ENCODE measurements around the gene CAMKK1.

CAMKK1 gene

DNA sequence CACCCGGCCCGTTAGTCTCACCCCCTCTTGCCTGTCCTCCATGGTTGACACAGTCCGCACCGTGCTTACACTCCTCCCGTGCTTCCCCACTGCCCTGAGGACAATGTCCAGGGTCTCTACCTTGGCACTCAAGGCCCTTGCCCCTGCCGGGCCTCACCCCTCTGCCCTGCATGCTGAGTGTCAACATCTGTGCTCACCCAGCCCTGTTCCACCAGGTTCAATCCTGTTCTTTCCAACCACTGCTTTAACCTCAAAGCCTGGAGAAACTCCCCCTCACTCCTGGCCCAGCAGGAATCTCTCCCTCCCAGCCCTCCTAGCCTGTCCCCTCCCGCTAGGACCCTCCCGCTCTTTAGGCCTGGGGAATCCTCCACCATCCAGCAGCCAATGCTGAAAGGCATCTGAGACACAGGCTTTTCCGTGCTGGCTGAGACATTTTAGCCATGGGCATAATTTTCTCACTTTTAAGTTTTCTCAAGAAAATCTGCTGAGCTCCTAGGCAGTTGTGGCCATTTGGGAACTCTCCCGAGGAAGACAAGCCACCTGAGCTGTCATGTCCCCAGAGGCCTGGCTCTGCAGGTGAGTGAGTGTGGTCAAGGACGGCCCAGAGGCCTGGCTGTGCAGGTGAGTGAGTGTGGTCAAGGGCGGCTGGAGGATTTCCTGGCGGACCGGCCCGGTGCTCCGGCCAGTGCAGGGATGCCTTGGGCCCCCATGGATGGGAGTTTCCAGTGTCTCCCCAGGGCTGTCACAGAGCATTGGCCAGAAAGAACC, 34.2 kb upstream of the CAMKK1 start:
- TF ChIP-seq POLR2AphosphoS5 (IDR thresholded peaks at IDR 0.05; ENCODE audit: low read depth, low read length) = no peak

DNA sequence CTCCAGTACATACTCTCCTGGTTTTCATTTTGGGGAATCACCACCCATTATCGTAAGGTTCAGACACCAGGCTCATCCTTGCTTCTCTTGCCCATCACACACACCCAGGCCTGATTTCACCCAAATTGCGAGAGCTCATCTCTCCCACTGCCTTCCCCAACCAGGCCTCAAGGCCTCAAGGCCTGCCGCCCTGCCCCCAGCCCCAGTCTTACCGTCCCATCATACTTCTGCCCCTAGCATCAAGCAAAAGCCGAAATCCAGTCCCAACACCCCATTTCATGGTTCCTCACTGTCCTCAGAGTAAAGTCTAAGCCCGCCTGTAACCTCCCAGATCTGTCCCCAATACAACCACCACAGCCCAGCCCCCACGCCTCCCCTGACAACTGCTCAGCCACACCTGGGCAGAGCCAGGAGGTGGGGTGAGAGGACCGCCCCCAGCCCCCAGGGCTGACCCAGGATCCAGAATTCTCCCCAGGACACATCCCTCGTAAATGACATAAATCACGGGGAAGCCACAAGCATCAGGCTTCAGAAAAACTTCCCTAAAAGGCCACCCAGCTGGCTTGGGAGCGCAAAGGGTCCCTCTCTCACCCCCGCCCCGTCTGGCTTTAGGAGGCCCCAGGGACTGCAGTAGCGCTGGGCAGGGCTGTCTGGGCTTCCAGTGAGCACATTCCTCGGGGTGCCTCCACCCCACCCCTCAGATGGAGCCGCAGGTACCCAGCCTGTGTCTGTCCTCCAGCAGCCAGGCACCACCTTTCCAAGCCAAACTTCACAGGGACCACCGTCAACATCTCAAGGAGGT, 33.0 kb upstream of the CAMKK1 start:
- no peak for TF ChIP-seq SIN3A (IDR thresholded peaks at IDR 0.05; ENCODE audit: borderline replicate concordance, insufficient read depth, low read length)
- no peak for TF ChIP-seq TAF1 (IDR thresholded peaks at IDR 0.05; ENCODE audit: borderline replicate concordance, insufficient read depth, low read length)

DNA sequence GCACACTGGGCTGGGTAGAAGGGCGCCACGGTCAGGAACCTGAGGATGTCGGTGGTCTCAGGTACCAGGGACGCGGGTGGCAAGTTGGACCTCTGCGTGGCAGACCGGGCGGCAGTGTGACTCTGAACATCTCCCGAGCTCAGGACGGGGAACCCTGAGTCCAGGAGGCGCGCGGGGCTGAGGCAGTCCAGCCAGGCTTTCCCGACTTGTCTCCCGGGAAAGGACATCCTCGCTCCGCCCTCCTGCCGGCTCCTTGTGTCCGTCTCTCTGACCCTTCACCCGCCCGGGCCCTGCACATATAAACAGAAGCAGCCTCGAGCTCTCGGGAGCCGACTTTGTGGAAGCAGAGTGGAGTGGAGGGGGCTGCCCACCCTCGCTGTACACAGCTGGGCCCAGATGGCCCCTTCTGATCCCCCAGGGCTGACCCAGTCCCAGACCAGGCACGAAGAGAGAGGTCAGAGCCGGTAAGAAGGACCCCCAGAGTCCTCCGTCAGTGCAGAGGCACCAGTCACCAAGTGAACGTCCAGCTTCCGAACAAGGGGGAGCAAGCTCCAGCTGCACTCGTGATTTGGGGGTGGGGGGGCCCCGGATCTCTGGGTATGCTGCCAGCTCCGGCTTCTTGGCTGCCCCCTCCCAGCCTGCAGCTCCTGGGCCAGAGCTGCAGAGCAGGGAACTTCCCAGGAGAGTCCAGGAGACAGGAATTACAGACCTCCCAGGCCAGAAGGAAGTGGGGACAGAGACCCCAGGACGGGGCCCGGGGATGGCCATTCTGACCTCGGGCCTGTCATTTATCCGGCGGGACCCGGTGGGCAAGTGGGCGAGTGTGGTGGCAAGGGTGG, 31.9 kb upstream of the CAMKK1 start:
- TF ChIP-seq FOXP2 (optimal IDR thresholded peaks at IDR 0.05; ENCODE audit: borderline replicate concordance, extremely low read depth, extremely low read length, insufficient read depth) = no peak
- no peak for TF ChIP-seq SIN3A (IDR thresholded peaks at IDR 0.05; ENCODE audit: borderline replicate concordance, insufficient read depth, low read length)
- TF ChIP-seq POLR2AphosphoS5 (IDR thresholded peaks at IDR 0.05; ENCODE audit: low read depth, low read length) = no peak
- no peak for TF ChIP-seq TAF1 (IDR thresholded peaks at IDR 0.05; ENCODE audit: borderline replicate concordance, insufficient read depth, low read length)
- TF ChIP-seq, protein P1, sequence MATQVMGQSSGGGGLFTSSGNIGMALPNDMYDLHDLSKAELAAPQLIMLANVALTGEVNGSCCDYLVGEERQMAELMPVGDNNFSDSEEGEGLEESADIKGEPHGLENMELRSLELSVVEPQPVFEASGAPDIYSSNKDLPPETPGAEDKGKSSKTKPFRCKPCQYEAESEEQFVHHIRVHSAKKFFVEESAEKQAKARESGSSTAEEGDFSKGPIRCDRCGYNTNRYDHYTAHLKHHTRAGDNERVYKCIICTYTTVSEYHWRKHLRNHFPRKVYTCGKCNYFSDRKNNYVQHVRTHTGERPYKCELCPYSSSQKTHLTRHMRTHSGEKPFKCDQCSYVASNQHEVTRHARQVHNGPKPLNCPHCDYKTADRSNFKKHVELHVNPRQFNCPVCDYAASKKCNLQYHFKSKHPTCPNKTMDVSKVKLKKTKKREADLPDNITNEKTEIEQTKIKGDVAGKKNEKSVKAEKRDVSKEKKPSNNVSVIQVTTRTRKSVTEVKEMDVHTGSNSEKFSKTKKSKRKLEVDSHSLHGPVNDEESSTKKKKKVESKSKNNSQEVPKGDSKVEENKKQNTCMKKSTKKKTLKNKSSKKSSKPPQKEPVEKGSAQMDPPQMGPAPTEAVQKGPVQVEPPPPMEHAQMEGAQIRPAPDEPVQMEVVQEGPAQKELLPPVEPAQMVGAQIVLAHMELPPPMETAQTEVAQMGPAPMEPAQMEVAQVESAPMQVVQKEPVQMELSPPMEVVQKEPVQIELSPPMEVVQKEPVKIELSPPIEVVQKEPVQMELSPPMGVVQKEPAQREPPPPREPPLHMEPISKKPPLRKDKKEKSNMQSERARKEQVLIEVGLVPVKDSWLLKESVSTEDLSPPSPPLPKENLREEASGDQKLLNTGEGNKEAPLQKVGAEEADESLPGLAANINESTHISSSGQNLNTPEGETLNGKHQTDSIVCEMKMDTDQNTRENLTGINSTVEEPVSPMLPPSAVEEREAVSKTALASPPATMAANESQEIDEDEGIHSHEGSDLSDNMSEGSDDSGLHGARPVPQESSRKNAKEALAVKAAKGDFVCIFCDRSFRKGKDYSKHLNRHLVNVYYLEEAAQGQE (IDR thresholded peaks at IDR 0.05; ENCODE audit: insufficient read depth in 1 of 2, low read depth in 2 of 2, low read length in 2 of 2) = no peak

DNA sequence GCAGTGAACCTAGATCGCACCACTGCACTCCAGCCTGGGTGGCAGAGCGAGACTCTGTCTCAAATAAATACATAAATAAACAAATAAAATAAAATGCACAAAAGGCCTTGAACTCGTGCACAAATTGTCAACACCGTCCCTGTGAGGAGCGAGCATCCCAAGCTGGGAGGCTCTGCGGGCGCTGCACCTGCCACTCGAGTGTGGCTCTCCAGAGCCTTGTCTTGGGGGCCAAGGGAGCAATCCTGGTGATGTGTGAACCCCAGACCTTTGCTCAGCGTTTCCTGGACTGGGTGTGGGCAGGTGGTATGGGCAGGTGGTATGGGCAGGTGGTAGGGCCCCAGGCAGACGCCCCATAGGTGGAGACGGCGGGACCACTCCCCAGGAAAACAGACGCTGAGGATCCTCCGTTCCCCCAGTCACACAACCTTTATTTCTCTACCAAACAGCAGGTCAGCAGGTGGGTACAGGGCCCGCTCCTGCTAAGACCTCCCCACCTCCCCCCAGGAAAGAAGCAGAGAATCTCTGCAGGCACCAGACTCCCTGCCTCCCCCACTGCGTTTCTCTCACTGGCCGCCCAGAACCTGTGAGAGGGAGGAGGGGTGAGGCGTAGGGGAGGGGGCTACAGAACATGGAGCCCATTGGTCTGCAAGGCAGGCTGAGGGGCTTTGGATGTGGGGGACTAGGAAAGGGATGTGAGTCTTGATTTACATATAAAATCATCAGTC, 30.8 kb upstream of the CAMKK1 start:
- TF ChIP-seq, protein P1 (IDR thresholded peaks at IDR 0.05; ENCODE audit: insufficient read depth in 1 of 2, low read depth in 2 of 2, low read length in 2 of 2) = no peak
- TF ChIP-seq POLR2AphosphoS5 (IDR thresholded peaks at IDR 0.05; ENCODE audit: low read depth, low read length) = no peak

DNA sequence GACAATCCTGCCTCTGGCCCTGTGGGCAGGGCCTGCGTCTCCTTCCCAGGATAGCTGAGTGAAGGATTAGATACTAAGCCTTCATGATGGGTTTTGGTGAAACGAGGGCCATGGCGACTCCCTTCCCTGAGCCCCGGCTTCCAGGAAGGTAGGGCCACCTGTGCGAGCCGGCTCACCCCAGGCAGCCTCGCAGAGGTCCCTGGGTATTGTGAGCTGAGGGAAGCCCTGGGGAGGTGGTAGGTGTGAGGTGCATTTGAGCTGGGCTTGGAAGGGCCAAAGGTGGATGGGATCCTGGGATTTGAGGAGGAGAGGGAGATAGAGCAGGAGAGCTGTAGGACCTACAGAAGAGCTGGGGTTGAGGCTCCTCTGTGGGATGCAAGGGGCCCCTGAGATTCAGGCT, 29.9 kb upstream of the CAMKK1 start:
- TF ChIP-seq TAF1 (IDR thresholded peaks at IDR 0.05; ENCODE audit: borderline replicate concordance, insufficient read depth, low read length) (no peak), FOXP2 (optimal IDR thresholded peaks at IDR 0.05; ENCODE audit: borderline replicate concordance, extremely low read depth, extremely low read length, insufficient read depth) (no peak), SIN3A (IDR thresholded peaks at IDR 0.05; ENCODE audit: borderline replicate concordance, insufficient read depth, low read length) (no peak), POLR2AphosphoS5 (IDR thresholded peaks at IDR 0.05; ENCODE audit: low read depth, low read length) (no peak)
- TF ChIP-seq, protein P1 (IDR thresholded peaks at IDR 0.05; ENCODE audit: insufficient read depth in 1 of 2, low read depth in 2 of 2, low read length in 2 of 2) = no peak
